Dermis blood vessel endothelial cell (primary cell): Measurements from ENCODE around the gene TEDC2. TPM values are rescaled to one million over a fixed set of nuclear protein-coding genes. Genes with fewer than 3 reads are reported as not detected.
"Not testable (repeated sequence)": the region's sequence is repeated elsewhere in the genome, so short reads cannot be mapped to it uniquely, and the experiment has no call there.

Experiments
- DNase-seq: peaks from one replicate; pipeline ENCODE4 v3.0.0; 2010
- total RNA-seq: library from RNA; depleted of rRNA; stranded (reverse); fragments of >200 nt; gene quantifications from 2 replicates; pipeline ENCODE4 v1.2.3, GENCODE V29; 2014

The TEDC2 gene
- total RNA-seq, 1 donor from 2014 or later: 6.3 TPM

- DNase-seq: no peak
Observed at GRCh38 chr16:2476741-2477140, 16.8 kb downstream of the TEDC2 start.

GRCh38 chr16:2477327-2477726, 17.4 kb downstream of the TEDC2 start:
- DNase-seq: no peak

GRCh38 chr16:2478279-2478678, 18.4 kb downstream of the TEDC2 start:
- no peak for DNase-seq

GRCh38 chr16:2479996-2480395, 20.1 kb downstream of the TEDC2 start:
- not testable (repeated sequence) for DNase-seq

- DNase-seq: no peak
Observed at GRCh38 chr16:2480948-2481347, 21.0 kb downstream of the TEDC2 start.

GRCh38 chr16:2481676-2482075, 21.8 kb downstream of the TEDC2 start:
- DNase-seq: no peak

- no peak for DNase-seq
Observed at GRCh38 chr16:2482249-2482648, 22.3 kb downstream of the TEDC2 start.

- no peak for DNase-seq
Observed at GRCh38 chr16:2482708-2483534, 23.0 kb downstream of the TEDC2 start.

GRCh38 chr16:2483939-2484897, 24.3 kb downstream of the TEDC2 start:
- DNase-seq: no peak

GRCh38 chr16:2484898-2485508, 25.1 kb downstream of the TEDC2 start:
- no peak for DNase-seq

GRCh38 chr16:2485811-2486507, 26.1 kb downstream of the TEDC2 start:
- no peak for DNase-seq

GRCh38 chr16:2486645-2487516, 27.0 kb downstream of the TEDC2 start:
- peak; percentile 27 for DNase-seq

- no peak for DNase-seq
Observed at GRCh38 chr16:2487517-2487842, 27.6 kb downstream of the TEDC2 start.

- no peak for DNase-seq
Observed at GRCh38 chr16:2487903-2488531, 28.1 kb downstream of the TEDC2 start.

- no peak for DNase-seq
Observed at GRCh38 chr16:2489581-2489980, 29.7 kb downstream of the TEDC2 start.

- DNase-seq: no peak
Observed at GRCh38 chr16:2490190-2491105, 30.5 kb downstream of the TEDC2 start.

- no peak for DNase-seq
Observed at GRCh38 chr16:2492292-2492691, 32.4 kb downstream of the TEDC2 start.

GRCh38 chr16:2493605-2494004, 33.7 kb downstream of the TEDC2 start:
- DNase-seq: no peak

- no peak for DNase-seq
Observed at GRCh38 chr16:2494616-2495015, 34.7 kb downstream of the TEDC2 start.

GRCh38 chr16:2495041-2495440, 35.1 kb downstream of the TEDC2 start:
- DNase-seq: no peak
